ENCODE data around the gene ADAM20. TPM values are rescaled to one million over a fixed set of nuclear protein-coding genes. Genes with fewer than 3 reads are reported as not detected.

The ADAM20 gene
- total and polyA plus RNA-seq, 4 donors, result 0.01 to 4.4 (median 0.51) TPM

DNA sequence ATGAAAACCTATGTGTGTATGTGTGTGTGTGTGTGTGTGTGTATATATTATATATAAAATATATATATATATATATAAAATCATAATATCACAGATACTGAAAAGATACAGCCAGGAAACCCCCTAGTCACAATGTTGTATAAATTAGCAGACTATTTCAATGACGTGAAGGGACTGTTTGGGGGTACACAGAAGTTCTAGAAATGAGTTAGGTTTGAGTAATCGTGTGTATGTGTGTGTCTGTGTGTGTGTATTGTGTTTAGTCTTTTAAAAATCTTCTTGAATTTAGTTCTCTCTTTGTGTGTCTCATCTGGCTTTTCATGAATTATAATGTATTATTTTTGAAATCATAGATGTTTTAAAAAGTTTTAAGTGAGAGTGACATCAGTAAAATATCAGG lies 61.0 kb downstream of the ADAM20 start:
- WGBS, 2 donors, result 84 to 90% methylated on average over 2 of the region's 2 CpGs
- H3K27me3 ChIP-seq (ENCODE audit: control insufficient read depth in 3 of 3, insufficient read depth in 3 of 3, low read length in 2 of 3), result no peaks in the 10 kb centered on the region
- no peak for DNase-seq
- H3K9ac ChIP-seq (ENCODE audit: insufficient read depth in 1 of 2, low read length in 2 of 2), result no peak overlapping the region
- H3K27ac ChIP-seq (ENCODE audit: low read depth in 1 of 2, low read length in 1 of 2), result no peak overlapping the region
- H3K9me3 ChIP-seq (ENCODE audit: control insufficient read depth in 4 of 4, insufficient read depth in 3 of 4, low read length in 3 of 4), result peaks cover 0 to 4% (median 0%) of the 10 kb centered on the region in 4 donors
- TF ChIP-seq, protein P1, sequence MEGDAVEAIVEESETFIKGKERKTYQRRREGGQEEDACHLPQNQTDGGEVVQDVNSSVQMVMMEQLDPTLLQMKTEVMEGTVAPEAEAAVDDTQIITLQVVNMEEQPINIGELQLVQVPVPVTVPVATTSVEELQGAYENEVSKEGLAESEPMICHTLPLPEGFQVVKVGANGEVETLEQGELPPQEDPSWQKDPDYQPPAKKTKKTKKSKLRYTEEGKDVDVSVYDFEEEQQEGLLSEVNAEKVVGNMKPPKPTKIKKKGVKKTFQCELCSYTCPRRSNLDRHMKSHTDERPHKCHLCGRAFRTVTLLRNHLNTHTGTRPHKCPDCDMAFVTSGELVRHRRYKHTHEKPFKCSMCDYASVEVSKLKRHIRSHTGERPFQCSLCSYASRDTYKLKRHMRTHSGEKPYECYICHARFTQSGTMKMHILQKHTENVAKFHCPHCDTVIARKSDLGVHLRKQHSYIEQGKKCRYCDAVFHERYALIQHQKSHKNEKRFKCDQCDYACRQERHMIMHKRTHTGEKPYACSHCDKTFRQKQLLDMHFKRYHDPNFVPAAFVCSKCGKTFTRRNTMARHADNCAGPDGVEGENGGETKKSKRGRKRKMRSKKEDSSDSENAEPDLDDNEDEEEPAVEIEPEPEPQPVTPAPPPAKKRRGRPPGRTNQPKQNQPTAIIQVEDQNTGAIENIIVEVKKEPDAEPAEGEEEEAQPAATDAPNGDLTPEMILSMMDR (IDR thresholded peaks at IDR 0.05; ENCODE audit: control extremely low read depth, extremely low read depth), result no peak
- H3K4me1 ChIP-seq (ENCODE audit: control insufficient read depth in 5 of 5, insufficient read depth in 5 of 5, low read length in 5 of 5), result no peaks in the 10 kb centered on the region
- H3K4me3 ChIP-seq, result no peak overlapping the region
- H3K36me3 ChIP-seq (ENCODE audit: control insufficient read depth in 4 of 4, insufficient read depth in 4 of 4, low read length in 4 of 4), result peaks cover 0 to 5% (median 0%) of the 10 kb centered on the region in 4 donors
- no peak for ATAC-seq (ENCODE audit: insufficient read depth, low FRiP score)

Small RNA genes within 50 kb of the gene (small RNA-seq; reads per million reads assigned to genes)
- gene RNU6-659P (ENCODE audit: low replicate concordance), result not detected

Other genes with a start within 250 kb of the ADAM20 start
- 10 to 100 TPM; 31.2 to 34.1 TPM for gene COX16, start 175.3 kb downstream of the ADAM20 start, total RNA-seq
- gene COX16, start 175.3 kb downstream of the ADAM20 start, polyA plus RNA-seq, result 10 to 100 TPM; 36.9 to 70.8 TPM
- 10 to 100 TPM; 27.0 to 32.4 TPM for gene SYNJ2BP, start 117.9 kb downstream of the ADAM20 start, total RNA-seq
- gene SYNJ2BP, start 117.9 kb downstream of the ADAM20 start, polyA plus RNA-seq, result 1 to 10 TPM; 9.6 to 9.8 TPM
- gene ADAM21, start 82.8 kb downstream of the ADAM20 start, total RNA-seq, result under 1 TPM; 0.09 to 0.17 TPM
- under 1 TPM in 1 of 2 donors, not detected in 1; 0.14 TPM for gene ADAM21, start 82.8 kb downstream of the ADAM20 start, polyA plus RNA-seq
- 10 to 100 TPM; 27.0 to 61.9 TPM for gene MED6, start 65.7 kb upstream of the ADAM20 start, total RNA-seq
- 10 to 100 TPM; 17.5 to 18.9 TPM for gene MED6, start 65.7 kb upstream of the ADAM20 start, polyA plus RNA-seq
- gene TTC9, start 106.9 kb upstream of the ADAM20 start, total RNA-seq, result 1 to 10 TPM; 6.8 to 7.5 TPM
- gene TTC9, start 106.9 kb upstream of the ADAM20 start, polyA plus RNA-seq, result 1 to 10 TPM; 4.3 to 6.9 TPM